ENCODE measurements around the gene FYCO1. TPM values are rescaled to one million over a fixed set of nuclear protein-coding genes. Genes with fewer than 3 reads are reported as not detected.

FYCO1 gene
- total and polyA plus RNA-seq, 9 of the 15 experiments (the other 6 are each of a cell fraction or from before 2014, with no cell fraction given): 2.1 to 13.8 (median 7.4) TPM

DNA sequence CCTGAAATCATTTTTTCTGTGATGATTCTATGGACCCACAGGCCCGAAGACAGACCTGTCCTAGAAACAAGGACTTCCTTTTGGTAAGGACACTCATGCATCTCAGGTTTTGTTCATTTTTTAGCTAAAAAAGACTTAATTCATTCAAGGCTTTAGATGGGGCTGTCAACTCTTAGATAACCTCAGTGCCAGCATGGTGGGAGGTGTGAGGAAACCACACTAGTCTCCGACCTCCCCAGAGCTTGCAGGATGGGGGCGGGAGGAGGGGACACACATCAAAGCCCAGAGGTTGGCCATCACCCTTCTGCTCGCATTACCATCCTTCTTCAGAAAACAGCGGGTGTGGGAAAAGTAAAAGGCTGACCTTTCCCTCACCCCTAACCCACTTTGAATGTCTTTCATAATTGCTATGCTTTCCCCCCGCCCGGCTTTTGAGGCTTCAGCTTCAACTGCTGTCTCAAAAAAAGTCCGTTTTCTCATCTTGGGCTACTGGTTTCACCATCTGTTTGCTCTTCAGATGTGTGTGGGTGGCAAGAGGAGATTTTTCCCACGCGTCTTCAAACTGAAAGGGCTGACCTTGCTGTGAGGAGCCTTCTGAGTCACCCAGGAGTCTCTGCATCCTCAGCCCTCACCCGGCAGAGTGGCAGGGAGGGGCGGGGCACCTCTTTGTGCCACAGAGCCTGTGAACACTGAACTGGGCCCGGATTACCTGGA, 79.9 kb downstream of the FYCO1 start:
- FAIRE-seq: peak; percentile 71
- intact Hi-C loops (cut with micrococcal nuclease): no loop called here

More for the DNA sequence above, 79.9 kb downstream of the FYCO1 start:
- Histone ChIP-seq H3K4me3 (no peak overlapping the region), H3K9ac (ENCODE audit: insufficient read depth in 1 of 2, low read depth in 2 of 2, low read length in 2 of 2) (no peak overlapping the region), H3K79me2 (ENCODE audit: control insufficient read depth, insufficient read depth, low read length) (no peaks in the 10 kb centered on the region), H3K27ac (ENCODE audit: extremely low read depth, low read depth, low read length) (no peak overlapping the region), H3K27me3 (ENCODE audit: control insufficient read depth in 2 of 2, insufficient read depth in 2 of 2, low read length in 2 of 2) (peaks cover 0 to 7% of the 10 kb centered on the region in 2 experiments; a peak in 2 of 5 replicates), H3K36me3 (ENCODE audit: control insufficient read depth, insufficient read depth, low read length) (peaks cover 3% of the 10 kb centered on the region; the same call in 1 of the 3 replicates), H3K9me3 (replicated peaks; ENCODE audit: control insufficient read depth, insufficient read depth, low read depth, low read length) (no peaks in the 10 kb centered on the region), H3K4me2 (ENCODE audit: insufficient read depth, low read length) (no peak overlapping the region), H3K9me1 (ENCODE audit: control insufficient read depth, insufficient read depth, low read length) (no peaks in the 10 kb centered on the region), H3K4me1 (replicated peaks in 1 of 2; ENCODE audit: control insufficient read depth in 2 of 2, insufficient read depth in 2 of 2, low read length in 2 of 2) (no peaks in the 10 kb centered on the region; a peak in 1 of 5 replicates), H2AFZ (ENCODE audit: low read depth, low read length) (no peak overlapping the region), H4K20me1 (replicated peaks; ENCODE audit: control insufficient read depth, insufficient read depth, low read length) (no peaks in the 10 kb centered on the region; the same call in 1 of the 2 replicates)
- no peak for TF ChIP-seq EZH2 (IDR thresholded peaks at IDR 0.05; ENCODE audit: borderline replicate concordance, low read depth, low read length)
- 0 out of 2 replicates have a peak, but pooled peaks have one; percentile 18 for TF ChIP-seq CBFA2T3 (IDR thresholded peaks at IDR 0.05)
- TF ChIP-seq BRD4 (IDR thresholded peaks at IDR 0.05): no peak
- TF ChIP-seq, protein P1, sequence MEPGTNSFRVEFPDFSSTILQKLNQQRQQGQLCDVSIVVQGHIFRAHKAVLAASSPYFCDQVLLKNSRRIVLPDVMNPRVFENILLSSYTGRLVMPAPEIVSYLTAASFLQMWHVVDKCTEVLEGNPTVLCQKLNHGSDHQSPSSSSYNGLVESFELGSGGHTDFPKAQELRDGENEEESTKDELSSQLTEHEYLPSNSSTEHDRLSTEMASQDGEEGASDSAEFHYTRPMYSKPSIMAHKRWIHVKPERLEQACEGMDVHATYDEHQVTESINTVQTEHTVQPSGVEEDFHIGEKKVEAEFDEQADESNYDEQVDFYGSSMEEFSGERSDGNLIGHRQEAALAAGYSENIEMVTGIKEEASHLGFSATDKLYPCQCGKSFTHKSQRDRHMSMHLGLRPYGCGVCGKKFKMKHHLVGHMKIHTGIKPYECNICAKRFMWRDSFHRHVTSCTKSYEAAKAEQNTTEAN (CRISPR knock-in tag; IDR thresholded peaks at IDR 0.05): no peak
- TF ChIP-seq YY1 (IDR thresholded peaks at IDR 0.05; ENCODE audit: borderline replicate concordance in 1 of 3, control insufficient read depth in 1 of 3, extremely low read depth in 1 of 3, insufficient read depth in 3 of 3, insufficient read length in 1 of 3, insufficient replicate concordance in 2 of 3, low read depth in 1 of 3, low read length in 2 of 3): peak in 1 of 3 experiments; percentile 3
- TF ChIP-seq EGR1 (conservative IDR thresholded peaks at IDR 0.05): peak; percentile 89
- TF ChIP-seq, protein P2, sequence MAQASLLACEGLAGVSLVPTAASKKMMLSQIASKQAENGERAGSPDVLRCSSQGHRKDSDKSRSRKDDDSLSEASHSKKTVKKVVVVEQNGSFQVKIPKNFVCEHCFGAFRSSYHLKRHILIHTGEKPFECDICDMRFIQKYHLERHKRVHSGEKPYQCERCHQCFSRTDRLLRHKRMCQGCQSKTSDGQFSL (CRISPR knock-in tag; IDR thresholded peaks at IDR 0.05): no peak
- TF ChIP-seq, protein P2 (tag; IDR thresholded peaks at IDR 0.05): no peak
- no TSS peak for BruUV-seq (replicated peaks)
- ChIA-PET POLR2A (interaction anchor here (0.6 to 0.8 kb wide), 2 partner anchors 8 to 108 kb away, joined by 3 read pairs; no protein-coding TSS in a partner anchor), CTCF (ENCODE audit: low intra/inter-chr PET ratio) (no interaction called here)
- DNase-seq (ENCODE audit: extremely low read depth in 1 of 4, low spot score in 3 of 4): peak; percentile 38 to 45 (median 42)
- WGBS (ENCODE audit: insufficient coverage, low coverage, missing lambda C conversion rate): 22% methylated on average over 12 of the region's 13 CpGs
- ATAC-seq: peak; percentile 31; the same call in 2 of the 3 replicates
- in situ Hi-C loops (cut with MboI): no loop called here

All from K562 (cell line).